ENCODE data around the gene TM4SF5. TPM values are rescaled to one million over a fixed set of nuclear protein-coding genes. Genes with fewer than 3 reads are reported as not detected.
A peak's percentile ranks its signal among the peaks of the same experiment; 100 is the strongest.

The TM4SF5 gene
- not detected for total RNA-seq

GRCh38 chr17:4771519-4772234, at the start of gene TM4SF5:
Gene TM4SF5, plus strand, starts transcription at chr17:4771886. Its CDS starts 37 bp downstream, at chr17:4771923.
- no peak within 1 kb of the TSS for H3K27ac Mint-ChIP-seq
- intact Hi-C loops (cut with micrococcal nuclease), result no loop called here
- H3K36me3 Mint-ChIP-seq (ENCODE audit: low read depth), result no peaks in the 10 kb centered on the region
- no peak for TF ChIP-seq CTCF (IDR thresholded peaks at IDR 0.05)
- peaks cover 2% of the 10 kb centered on the region for H3K27me3 Mint-ChIP-seq
- no peak within 1 kb of the TSS for H3K4me3 Mint-ChIP-seq
- H3K4me1 Mint-ChIP-seq (ENCODE audit: low read depth), result peaks cover 6% of the 10 kb centered on the region
- CTCF ChIA-PET, result interaction anchor here (0.7 kb wide), 1 partner anchor 18 kb away, joined by 3 read pairs; the partner anchor contains the start of gene GLTPD2
- no peaks in the 10 kb centered on the region for H3K9me3 Mint-ChIP-seq
- POLR2A ChIA-PET, result interaction anchor here (0.7 kb wide), 1 partner anchor 453 kb away, joined by 3 read pairs; no protein-coding TSS in a partner anchor
- DNase-seq (peak; percentile 47), ATAC-seq (peak; percentile 85)

- ATAC-seq (no peak), DNase-seq (no peak)
- intact Hi-C loops (cut with micrococcal nuclease), result no loop called here
- Mint-ChIP-seq H3K4me1 (ENCODE audit: low read depth) (peaks cover 11% of the 10 kb centered on the region), H3K36me3 (ENCODE audit: low read depth) (peaks cover 21% of the 10 kb centered on the region), H3K9me3 (no peaks in the 10 kb centered on the region), H3K4me3 (no peak overlapping the region), H3K27me3 (no peaks in the 10 kb centered on the region), H3K27ac (no peak overlapping the region)
- ChIA-PET CTCF (no interaction called here), POLR2A (interaction anchor here (0.6 to 0.7 kb wide), 2 partner anchors 19 to 196 kb away, joined by 3 read pairs; partner anchors contain the start of gene PELP1)
- no peak for TF ChIP-seq CTCF (IDR thresholded peaks at IDR 0.05)
Measured at GRCh38 chr17:4722678-4723240, 48.9 kb upstream of the TM4SF5 start.

GRCh38 chr17:4724650-4725049, 47.0 kb upstream of the TM4SF5 start:
- TF ChIP-seq CTCF (IDR thresholded peaks at IDR 0.05), result no peak
- Mint-ChIP-seq H3K27ac (no peak overlapping the region), H3K27me3 (no peaks in the 10 kb centered on the region), H3K36me3 (ENCODE audit: low read depth) (peaks cover 9% of the 10 kb centered on the region), H3K4me1 (ENCODE audit: low read depth) (peaks cover 19% of the 10 kb centered on the region), H3K4me3 (no peak overlapping the region), H3K9me3 (no peaks in the 10 kb centered on the region)
- intact Hi-C loops (cut with micrococcal nuclease), result no loop called here
- ATAC-seq, result no peak
- ChIA-PET POLR2A (interaction anchor here (0.7 kb wide), 1 partner anchor 551 kb away, joined by 3 read pairs; no protein-coding TSS in a partner anchor), CTCF (no interaction called here)
- no peak for DNase-seq

- Mint-ChIP-seq H3K27ac (no peak overlapping the region), H3K36me3 (ENCODE audit: low read depth) (no peaks in the 10 kb centered on the region), H3K4me3 (no peak overlapping the region), H3K9me3 (no peaks in the 10 kb centered on the region), H3K4me1 (ENCODE audit: low read depth) (peaks cover 24% of the 10 kb centered on the region), H3K27me3 (no peaks in the 10 kb centered on the region)
- ChIA-PET POLR2A (interaction anchor here (0.9 to 1.1 kb wide), 3 partner anchors 10 to 22 kb away, joined by 3 to 5 read pairs (median 4); no protein-coding TSS in a partner anchor), CTCF (interaction anchor here (0.7 to 0.9 kb wide), 3 partner anchors 12 to 62 kb away, joined by 3 read pairs; partner anchors contain the start of gene ARRB2)
- ATAC-seq (no peak), DNase-seq (no peak)
- TF ChIP-seq CTCF (IDR thresholded peaks at IDR 0.05), result no peak
- intact Hi-C loops (cut with micrococcal nuclease), result no loop called here
Measured at GRCh38 chr17:4725646-4726310, 45.9 kb upstream of the TM4SF5 start.

All from activated CD8-positive, alpha-beta T cell treated with anti-CD3 and anti-CD28 coated beads for 36 hours (primary cell).